Right lobe of liver (tissue), 6 donors: ENCODE measurements around the gene TJP2. TPM values are rescaled to one million over a fixed set of nuclear protein-coding genes. Genes with fewer than 3 reads are reported as not detected.

Experiments used
- ATAC-seq, 4 donors: fragments of 200-7000 bp; cut with Tn5 transposase; one replicate each; pipeline ENCODE4 v1.9.1; 2020; ENCODE audit warnings: mild to moderate bottlenecking in 4 of 4, moderate library complexity in 4 of 4
- DNase-seq, 3 donors: peaks; one replicate each; pipeline ENCODE4 v3.0.0-alpha.2; 2020
- H3K27ac ChIP-seq, 3 donors: fragments of 200-600 bp; one replicate each; pipeline ENCODE4 v1.8.0; 2022
- H3K27me3 ChIP-seq, 2 donors: fragments of 200-600 bp; one replicate each; pipeline ENCODE4 v1.8.0; 2022
- H3K36me3 ChIP-seq, 4 donors: fragments of 200-600 bp; sonication (generic) in 1 of 4; one replicate each; pipeline versions ENCODE4 v1.5.1 to v1.8.0; 2017 to 2022; ENCODE audit warnings: control low read depth in 1 of 4
- H3K4me1 ChIP-seq, 4 donors: fragments of 200-600 bp; sonication (generic) in 1 of 4; one replicate each; pipeline versions ENCODE4 v1.5.1 to v1.8.0; 2017 to 2022; ENCODE audit warnings: control low read depth in 1 of 4
- H3K4me3 ChIP-seq, 3 donors: fragments of 200-600 bp; one replicate each; pipeline ENCODE4 v1.8.0; 2022
- H3K9me3 ChIP-seq, 4 donors: fragments of 200-600 bp; sonication (generic) in 1 of 4; one replicate each; pipeline versions ENCODE4 v1.5.1 to v1.8.0; 2017 to 2022; ENCODE audit warnings: control low read depth in 1 of 4
- CTCF ChIP-seq, 4 donors: fragments of 200-600 bp in 3 of 4; fragments of 450-650 bp in 1 of 4; IDR thresholded peaks; one replicate each; pipeline versions ENCODE4 v1.5.1 to v1.8.0; 2016 to 2022; ENCODE audit warnings: antibody characterized with exemption in 4 of 4, mild to moderate bottlenecking in 2 of 4
- POLR2A ChIP-seq: fragments of 450-650 bp; IDR thresholded peaks from one replicate; pipeline ENCODE4 v1.6.1; 2017; ENCODE audit warnings: antibody characterized with exemption, mild to moderate bottlenecking
- WGBS: methylation state at CpG from one replicate; pipeline ENCODE4 v1.1.6; 2018; ENCODE audit warnings: low coverage, low lambda C conversion rate; ENCODE audit not compliant: insufficient coverage; ENCODE audit errors: missing lambda C conversion rate; 5-methylcytosine and 5-hydroxymethylcytosine counted together
- intact Hi-C, 2 donors: fragments of 100-400 bp; cut with DNase I; formaldehyde crosslinking; loops; one replicate each; pipeline versions ENCODE4 v1.11.2 to v1.14.1; 2022
- total RNA-seq, 6 experiments: library from RNA; depleted of rRNA in 2 of 6; stranded (reverse); fragments of >200 nt in 2 of 6; fragmentation: NEBNext Ultra II Directional in 3 of 6; extraction: Animal tissue kit (Norgen Biotek cat#: 25700) in 3 of 6; gene quantifications; one replicate each; pipeline versions ENCODE4 v1.1.0 to v1.2.4, GENCODE V29; 2016 to 2023
- donor health status: DM: no; HTN: yes; CAD: no.
- donor health status: DM: no; HTN: no; CAD: no.
- donor health status: DM: no; HTN: no; CAD: no.
- donor health status: DM: no; HTN: yes; CAD: no.
- donor health status: DM: no; HTN: yes; CAD: no.

The TJP2 gene
- total RNA-seq, 6 experiments from 2014 or later: 62.0 to 129 (median 81.7) TPM

- Histone ChIP-seq H3K4me3 (no peak overlapping the region), H3K4me1 (no peaks in the 10 kb centered on the region), H3K27ac (no peak overlapping the region), H3K27me3 (no peaks in the 10 kb centered on the region), H3K9me3 (peaks cover 0 to 6% (median 0%) of the 10 kb centered on the region in 4 donors), H3K36me3 (no peaks in the 10 kb centered on the region)
- DNase-seq (no peak), ATAC-seq (no peak)
- TF ChIP-seq POLR2A (no peak), CTCF (IDR thresholded peaks at IDR 0.05) (no peak)
- intact Hi-C loops: no loop called here
Measured at GRCh38 chr9:69313175-69313574, 139.1 kb downstream of the TJP2 start.

GRCh38 chr9:69314547-69314946 is 140.5 kb downstream of the TJP2 start:
- no peaks in the 10 kb centered on the region for H3K27me3 ChIP-seq
- 92% methylated on average over 1 of the region's 1 CpG for WGBS
- no peak overlapping the region for H3K4me3 ChIP-seq
- DNase-seq (no peak), ATAC-seq (no peak)
- intact Hi-C loops: no loop called here
- H3K4me1 ChIP-seq: no peaks in the 10 kb centered on the region
- H3K36me3 ChIP-seq: no peaks in the 10 kb centered on the region
- H3K9me3 ChIP-seq: peaks cover 0 to 6% (median 0%) of the 10 kb centered on the region in 4 donors
- H3K27ac ChIP-seq: no peak overlapping the region
- TF ChIP-seq CTCF (IDR thresholded peaks at IDR 0.05) (no peak), POLR2A (no peak)

DNA sequence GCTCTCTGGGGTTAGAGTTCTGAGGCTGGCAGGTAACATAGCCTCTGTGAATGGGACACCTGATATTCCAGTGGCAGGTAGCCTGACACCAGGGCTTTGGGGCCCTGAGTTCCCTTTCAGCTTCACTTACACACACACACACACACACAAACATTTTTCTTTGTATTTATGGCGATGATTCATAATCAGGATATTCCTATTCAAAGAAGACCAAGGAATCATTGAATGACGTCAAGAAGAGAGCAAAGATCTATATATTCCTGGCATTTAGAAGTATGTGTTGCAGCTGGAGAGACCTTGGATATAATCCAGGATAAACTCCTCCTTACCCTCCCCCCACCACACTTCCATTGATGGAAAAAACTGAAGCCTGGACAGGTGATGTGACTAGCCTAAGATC is 143.0 kb downstream of the TJP2 start:
- Histone ChIP-seq H3K4me3 (no peak overlapping the region), H3K27me3 (no peaks in the 10 kb centered on the region), H3K36me3 (no peaks in the 10 kb centered on the region), H3K27ac (no peak overlapping the region), H3K4me1 (no peaks in the 10 kb centered on the region), H3K9me3 (peaks cover 0 to 6% (median 0%) of the 10 kb centered on the region in 4 donors)
- TF ChIP-seq CTCF (IDR thresholded peaks at IDR 0.05) (no peak), POLR2A (no peak)
- WGBS: 55% methylated on average over 2 of the region's 2 CpGs
- intact Hi-C loops: no loop called here
- ATAC-seq (no peak), DNase-seq (no peak)

- H3K4me3 ChIP-seq: no peak overlapping the region
- no peak for ATAC-seq
- no peak for DNase-seq
- H3K4me1 ChIP-seq: no peaks in the 10 kb centered on the region
- H3K27ac ChIP-seq: no peak overlapping the region
- TF ChIP-seq POLR2A: no peak
- no peak for TF ChIP-seq CTCF (IDR thresholded peaks at IDR 0.05)
- intact Hi-C loops: no loop called here
- H3K9me3 ChIP-seq: peaks cover 0 to 6% (median 0%) of the 10 kb centered on the region in 4 donors
- no peaks in the 10 kb centered on the region for H3K36me3 ChIP-seq
- H3K27me3 ChIP-seq: no peaks in the 10 kb centered on the region
Measured at GRCh38 chr9:69317894-69318293, 143.8 kb downstream of the TJP2 start.

DNA sequence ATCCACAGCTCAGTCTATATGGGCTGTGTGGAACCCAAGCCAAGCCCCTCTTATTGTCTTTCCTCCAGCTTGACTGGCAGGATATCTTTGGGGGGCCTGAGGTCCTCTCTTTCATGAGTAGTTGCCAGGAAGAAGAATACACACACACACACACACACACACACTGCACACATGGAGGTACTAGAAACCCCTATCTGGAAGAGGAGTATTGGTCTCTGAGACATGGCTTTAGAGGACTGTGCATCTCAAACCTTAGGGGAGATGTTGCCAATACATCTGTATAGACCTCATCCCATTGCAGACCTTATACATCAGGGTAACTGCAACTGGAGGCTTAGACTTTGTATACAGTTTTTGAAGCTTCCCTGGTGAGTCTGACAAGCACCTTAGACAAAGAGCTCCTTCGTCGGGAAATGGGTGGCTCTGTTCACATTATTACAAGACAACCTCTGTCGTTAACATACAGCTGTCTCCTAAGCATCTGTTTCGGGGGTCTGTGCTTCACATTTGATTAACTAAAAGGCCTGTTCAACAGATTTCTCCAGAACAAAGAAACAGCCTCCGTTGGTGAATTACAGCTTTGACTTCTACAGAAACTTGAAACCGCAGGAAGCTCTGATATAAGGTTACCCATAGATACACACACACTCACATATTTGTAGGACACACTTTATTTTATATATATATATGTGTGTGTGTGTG is 145.4 kb downstream of the TJP2 start:
- H3K4me1 ChIP-seq: peaks cover 0 to 1% (median 0%) of the 10 kb centered on the region in 4 donors
- no peak overlapping the region for H3K27ac ChIP-seq
- H3K36me3 ChIP-seq: no peaks in the 10 kb centered on the region
- DNase-seq (no peak), ATAC-seq (no peak)
- WGBS: 60% methylated on average over 4 of the region's 6 CpGs
- H3K9me3 ChIP-seq: no peaks in the 10 kb centered on the region
- intact Hi-C loops: no loop called here
- peaks cover 0 to 5% of the 10 kb centered on the region in 2 donors for H3K27me3 ChIP-seq
- H3K4me3 ChIP-seq: no peak overlapping the region
- TF ChIP-seq CTCF (IDR thresholded peaks at IDR 0.05) (no peak), POLR2A (no peak)
